ENCODE measurements around the gene CLEC4G. TPM values are rescaled to one million over a fixed set of nuclear protein-coding genes. Genes with fewer than 3 reads are reported as not detected.
"Not testable (repeated sequence)": the region's sequence is repeated elsewhere in the genome, so short reads cannot be mapped to it uniquely, and the experiment has no call there.

The CLEC4G gene
- total RNA-seq, 2 donors from 2014 or later = 0.49 to 6.2 TPM

- DNase-seq (ENCODE audit: low spot score) = no peak
- no peaks in the 10 kb centered on the region for H3K4me1 ChIP-seq (ENCODE audit: control insufficient read depth in 1 of 2, low read depth in 2 of 2)
- no peaks in the 10 kb centered on the region for H3K27me3 ChIP-seq (replicated peaks; ENCODE audit: insufficient read depth)
- no peak for TF ChIP-seq CTCF (IDR thresholded peaks at IDR 0.05)
- H3K36me3 ChIP-seq = no peaks in the 10 kb centered on the region
- no peaks in the 10 kb centered on the region for H3K9me3 ChIP-seq
- no peak overlapping the region for H3K4me3 ChIP-seq
- ATAC-seq (ENCODE audit: insufficient number of reproducible peaks, low FRiP score, low read depth) = no peak
- H3K27ac ChIP-seq = no peak overlapping the region
These were observed 34.6 kb upstream of the CLEC4G start for GRCh38 chr19:7766535-7766934.

GRCh38 chr19:7765043-7765442, 33.1 kb upstream of the CLEC4G start:
- H3K4me1 ChIP-seq (ENCODE audit: control insufficient read depth in 1 of 2, low read depth in 2 of 2); ATAC-seq (ENCODE audit: insufficient number of reproducible peaks, low FRiP score, low read depth); H3K9me3 ChIP-seq; H3K4me3 ChIP-seq; DNase-seq (ENCODE audit: low spot score); H3K27me3 ChIP-seq (replicated peaks; ENCODE audit: insufficient read depth); H3K27ac ChIP-seq; H3K36me3 ChIP-seq: not testable (repeated sequence)

GRCh38 chr19:7764157-7764556, 32.2 kb upstream of the CLEC4G start:
- not testable (repeated sequence) for DNase-seq (ENCODE audit: low spot score); H3K4me3 ChIP-seq; H3K27ac ChIP-seq; H3K36me3 ChIP-seq; ATAC-seq (ENCODE audit: insufficient number of reproducible peaks, low FRiP score, low read depth); H3K9me3 ChIP-seq; H3K4me1 ChIP-seq (ENCODE audit: control insufficient read depth in 1 of 2, low read depth in 2 of 2); H3K27me3 ChIP-seq (replicated peaks; ENCODE audit: insufficient read depth)

GRCh38 chr19:7763696-7764095, 31.8 kb upstream of the CLEC4G start:
- no peak for TF ChIP-seq CTCF (IDR thresholded peaks at IDR 0.05)
- H3K4me3 ChIP-seq = no peak overlapping the region
- H3K27me3 ChIP-seq (replicated peaks; ENCODE audit: insufficient read depth) = no peaks in the 10 kb centered on the region
- no peaks in the 10 kb centered on the region for H3K36me3 ChIP-seq
- ATAC-seq (ENCODE audit: insufficient number of reproducible peaks, low FRiP score, low read depth) (no peak), DNase-seq (ENCODE audit: low spot score) (no peak)
- H3K4me1 ChIP-seq (ENCODE audit: control insufficient read depth in 1 of 2, low read depth in 2 of 2) = no peaks in the 10 kb centered on the region
- H3K27ac ChIP-seq = no peak overlapping the region
- H3K9me3 ChIP-seq = peaks cover 11% of the 10 kb centered on the region

- Histone ChIP-seq H3K36me3 (no peaks in the 10 kb centered on the region), H3K9me3 (peaks cover 20% of the 10 kb centered on the region), H3K4me3 (no peak within 1 kb of the TSS), H3K4me1 (ENCODE audit: control insufficient read depth in 1 of 2, low read depth in 2 of 2) (no peaks in the 10 kb centered on the region), H3K27ac (no peak within 1 kb of the TSS), H3K27me3 (replicated peaks; ENCODE audit: insufficient read depth) (no peaks in the 10 kb centered on the region)
- DNase-seq (ENCODE audit: low spot score) = no peak
- no peak for ATAC-seq (ENCODE audit: insufficient number of reproducible peaks, low FRiP score, low read depth)
- no peak for TF ChIP-seq CTCF (IDR thresholded peaks at IDR 0.05)
These were observed 30.9 kb upstream of the CLEC4G start, which contains the start of gene CLEC4M for GRCh38 chr19:7762719-7763293. Gene CLEC4M (plus strand): TSS chr19:7763243. CDS start chr19:7763267, 24 bp downstream.

GRCh38 chr19:7759156-7759555, 27.2 kb upstream of the CLEC4G start:
- Histone ChIP-seq H3K27ac (no peak overlapping the region), H3K27me3 (replicated peaks; ENCODE audit: insufficient read depth) (no peaks in the 10 kb centered on the region), H3K4me1 (ENCODE audit: control insufficient read depth in 1 of 2, low read depth in 2 of 2) (no peaks in the 10 kb centered on the region), H3K4me3 (no peak overlapping the region), H3K36me3 (no peaks in the 10 kb centered on the region), H3K9me3 (peaks cover 37% of the 10 kb centered on the region)
- ATAC-seq (ENCODE audit: insufficient number of reproducible peaks, low FRiP score, low read depth) (no peak), DNase-seq (ENCODE audit: low spot score) (no peak)
- TF ChIP-seq CTCF (IDR thresholded peaks at IDR 0.05) = no peak
